ENCODE data around the gene TRMT1. TPM values are rescaled to one million over a fixed set of nuclear protein-coding genes. Genes with fewer than 3 reads are reported as not detected.

Gene TRMT1
- total RNA-seq, 1 experiment from 2014 or later, result 35.9 TPM

GRCh38 chr19:13130886-13131490, 14.4 kb upstream of the TRMT1 start:
- Histone ChIP-seq H3K4me1 (ENCODE audit: low read length) (no peaks in the 10 kb centered on the region), H3K79me2 (ENCODE audit: low read length) (peaks cover 79% of the 10 kb centered on the region), H3K27me3 (ENCODE audit: low read length) (no peaks in the 10 kb centered on the region), H3K4me2 (ENCODE audit: low read depth, low read length, poor library complexity, severe bottlenecking) (no peak overlapping the region), H3K9me3 (ENCODE audit: low read length) (no peaks in the 10 kb centered on the region), H3K9me2 (replicated peaks; ENCODE audit: insufficient read depth, low read length) (no peaks in the 10 kb centered on the region), H3K27ac (ENCODE audit: low read length) (no peak overlapping the region), H4K20me1 (ENCODE audit: insufficient read depth, low read depth, low read length) (peaks cover 41% of the 10 kb centered on the region), H2AFZ (ENCODE audit: low read length) (no peak overlapping the region), H3K36me3 (ENCODE audit: insufficient read depth, low read length) (peaks cover 5% of the 10 kb centered on the region; the same call in 1 of the 2 replicates), H3K4me3 (ENCODE audit: low read length) (no peak overlapping the region), H3K9ac (ENCODE audit: low read length) (no peak overlapping the region)
- DNase-seq, result no peak

GRCh38 chr19:13129384-13129783, 12.8 kb upstream of the TRMT1 start:
- Histone ChIP-seq H3K4me1 (ENCODE audit: low read length) (no peaks in the 10 kb centered on the region), H3K4me3 (ENCODE audit: low read length) (no peak overlapping the region), H3K9me2 (replicated peaks; ENCODE audit: insufficient read depth, low read length) (no peaks in the 10 kb centered on the region), H2AFZ (ENCODE audit: low read length) (no peak overlapping the region), H3K9ac (ENCODE audit: low read length) (no peak overlapping the region), H3K36me3 (ENCODE audit: insufficient read depth, low read length) (peaks cover 5% of the 10 kb centered on the region; the same call in 1 of the 2 replicates), H3K4me2 (ENCODE audit: low read depth, low read length, poor library complexity, severe bottlenecking) (no peak overlapping the region), H3K79me2 (ENCODE audit: low read length) (peaks cover 87% of the 10 kb centered on the region), H3K27ac (ENCODE audit: low read length) (no peak overlapping the region), H3K27me3 (ENCODE audit: low read length) (no peaks in the 10 kb centered on the region), H4K20me1 (ENCODE audit: insufficient read depth, low read depth, low read length) (peaks cover 35% of the 10 kb centered on the region), H3K9me3 (ENCODE audit: low read length) (no peaks in the 10 kb centered on the region)
- no peak for DNase-seq

GRCh38 chr19:13128583-13128982, 12.0 kb upstream of the TRMT1 start:
- Histone ChIP-seq H3K4me1 (ENCODE audit: low read length) (no peaks in the 10 kb centered on the region), H3K27ac (ENCODE audit: low read length) (no peak overlapping the region), H3K9ac (ENCODE audit: low read length) (no peak overlapping the region), H4K20me1 (ENCODE audit: insufficient read depth, low read depth, low read length) (peaks cover 35% of the 10 kb centered on the region), H3K79me2 (ENCODE audit: low read length) (peaks cover 87% of the 10 kb centered on the region), H3K9me2 (replicated peaks; ENCODE audit: insufficient read depth, low read length) (no peaks in the 10 kb centered on the region), H3K4me3 (ENCODE audit: low read length) (no peak overlapping the region), H2AFZ (ENCODE audit: low read length) (no peak overlapping the region), H3K36me3 (ENCODE audit: insufficient read depth, low read length) (peaks cover 4% of the 10 kb centered on the region; the same call in 1 of the 2 replicates), H3K27me3 (ENCODE audit: low read length) (no peaks in the 10 kb centered on the region), H3K9me3 (ENCODE audit: low read length) (no peaks in the 10 kb centered on the region), H3K4me2 (ENCODE audit: low read depth, low read length, poor library complexity, severe bottlenecking) (no peak overlapping the region)
- no peak for DNase-seq

GRCh38 chr19:13127811-13128575, 11.5 kb upstream of the TRMT1 start:
- Histone ChIP-seq H3K9me3 (ENCODE audit: low read length) (no peaks in the 10 kb centered on the region), H2AFZ (ENCODE audit: low read length) (no peak overlapping the region), H3K4me1 (ENCODE audit: low read length) (no peaks in the 10 kb centered on the region), H3K9me2 (replicated peaks; ENCODE audit: insufficient read depth, low read length) (no peaks in the 10 kb centered on the region), H3K36me3 (ENCODE audit: insufficient read depth, low read length) (no peaks in the 10 kb centered on the region), H3K4me2 (ENCODE audit: low read depth, low read length, poor library complexity, severe bottlenecking) (no peak overlapping the region), H3K79me2 (ENCODE audit: low read length) (peaks cover 88% of the 10 kb centered on the region), H3K27ac (ENCODE audit: low read length) (no peak overlapping the region), H3K4me3 (ENCODE audit: low read length) (no peak overlapping the region), H4K20me1 (ENCODE audit: insufficient read depth, low read depth, low read length) (peaks cover 39% of the 10 kb centered on the region), H3K9ac (ENCODE audit: low read length) (no peak overlapping the region), H3K27me3 (ENCODE audit: low read length) (no peaks in the 10 kb centered on the region)
- DNase-seq, result no peak

GRCh38 chr19:13127051-13127450, 10.5 kb upstream of the TRMT1 start:
- H3K27ac ChIP-seq (ENCODE audit: low read length), result no peak overlapping the region
- no peak overlapping the region for H3K9ac ChIP-seq (ENCODE audit: low read length)
- no peaks in the 10 kb centered on the region for H3K9me2 ChIP-seq (replicated peaks; ENCODE audit: insufficient read depth, low read length)
- H3K27me3 ChIP-seq (ENCODE audit: low read length), result no peaks in the 10 kb centered on the region
- no peaks in the 10 kb centered on the region for H3K36me3 ChIP-seq (ENCODE audit: insufficient read depth, low read length)
- H3K4me1 ChIP-seq (ENCODE audit: low read length), result no peaks in the 10 kb centered on the region
- no peaks in the 10 kb centered on the region for H3K9me3 ChIP-seq (ENCODE audit: low read length)
- H2AFZ ChIP-seq (ENCODE audit: low read length), result no peak overlapping the region
- H3K4me3 ChIP-seq (ENCODE audit: low read length), result no peak overlapping the region
- no peak overlapping the region for H3K4me2 ChIP-seq (ENCODE audit: low read depth, low read length, poor library complexity, severe bottlenecking)
- no peak for DNase-seq
- H4K20me1 ChIP-seq (ENCODE audit: insufficient read depth, low read depth, low read length), result peaks cover 42% of the 10 kb centered on the region
- peaks cover 90% of the 10 kb centered on the region for H3K79me2 ChIP-seq (ENCODE audit: low read length)

- Histone ChIP-seq H3K4me1 (ENCODE audit: low read length) (peaks cover 20% of the 10 kb centered on the region), H3K4me3 (ENCODE audit: low read length) (no peak overlapping the region), H3K27me3 (ENCODE audit: low read length) (no peaks in the 10 kb centered on the region), H3K9me2 (replicated peaks; ENCODE audit: insufficient read depth, low read length) (no peaks in the 10 kb centered on the region), H3K36me3 (ENCODE audit: insufficient read depth, low read length) (no peaks in the 10 kb centered on the region), H3K79me2 (ENCODE audit: low read length) (peaks cover 94% of the 10 kb centered on the region), H2AFZ (ENCODE audit: low read length) (no peak overlapping the region), H3K27ac (ENCODE audit: low read length) (no peak overlapping the region), H4K20me1 (ENCODE audit: insufficient read depth, low read depth, low read length) (peaks cover 51% of the 10 kb centered on the region), H3K9ac (ENCODE audit: low read length) (no peak overlapping the region), H3K9me3 (ENCODE audit: low read length) (no peaks in the 10 kb centered on the region), H3K4me2 (ENCODE audit: low read depth, low read length, poor library complexity, severe bottlenecking) (no peak overlapping the region)
- DNase-seq, result no peak
Observed at GRCh38 chr19:13122980-13123957, 6.7 kb upstream of the TRMT1 start.

GRCh38 chr19:13122275-13122878, 5.8 kb upstream of the TRMT1 start:
- no peak overlapping the region for H3K4me3 ChIP-seq (ENCODE audit: low read length)
- H4K20me1 ChIP-seq (ENCODE audit: insufficient read depth, low read depth, low read length), result peaks cover 45% of the 10 kb centered on the region
- no peak for DNase-seq

More at GRCh38 chr19:13122275-13122878, 5.8 kb upstream of the TRMT1 start:
- H3K79me2 ChIP-seq (ENCODE audit: low read length), result peaks cover 86% of the 10 kb centered on the region
- H2AFZ ChIP-seq (ENCODE audit: low read length), result no peak overlapping the region
- H3K4me2 ChIP-seq (ENCODE audit: low read depth, low read length, poor library complexity, severe bottlenecking), result no peak overlapping the region
- no peaks in the 10 kb centered on the region for H3K36me3 ChIP-seq (ENCODE audit: insufficient read depth, low read length)
- no peaks in the 10 kb centered on the region for H3K9me3 ChIP-seq (ENCODE audit: low read length)
- peaks cover 26% of the 10 kb centered on the region for H3K4me1 ChIP-seq (ENCODE audit: low read length)
- no peak overlapping the region for H3K27ac ChIP-seq (ENCODE audit: low read length)
- no peaks in the 10 kb centered on the region for H3K27me3 ChIP-seq (ENCODE audit: low read length)
- no peak overlapping the region for H3K9ac ChIP-seq (ENCODE audit: low read length)
- H3K9me2 ChIP-seq (replicated peaks; ENCODE audit: insufficient read depth, low read length), result no peaks in the 10 kb centered on the region

Measured in Karpas-422 (cell line).